Progenitor cell of endocrine pancreas (in vitro differentiated cells): Measurements from ENCODE around the gene WASF1. TPM values are rescaled to one million over a fixed set of nuclear protein-coding genes. Genes with fewer than 3 reads are reported as not detected.

Source experiments
- DNase-seq: peaks from one replicate; pipeline ENCODE4 v3.0.0; 2021; ENCODE audit warnings: low spot score; ENCODE audit not compliant: unreplicated experiment
- H3K27ac Mint-ChIP-seq: 2 replicates; pipeline ENCODE4 v1.8.0; 2021; ENCODE audit warnings: mild to moderate bottlenecking, moderate library complexity, mixed read lengths
- H3K27me3 Mint-ChIP-seq: 2 replicates; pipeline ENCODE4 v1.8.0; 2021; ENCODE audit warnings: mixed read lengths
- H3K36me3 Mint-ChIP-seq: 2 replicates; pipeline ENCODE4 v1.8.0; 2022; ENCODE audit warnings: mixed read lengths; ENCODE audit not compliant: insufficient read depth
- H3K4me1 Mint-ChIP-seq: 2 replicates; pipeline ENCODE4 v1.8.0; 2021; ENCODE audit warnings: low read depth, mixed read lengths
- H3K4me3 Mint-ChIP-seq: 2 replicates; pipeline ENCODE4 v1.8.0; 2021; ENCODE audit warnings: low read depth, mild to moderate bottlenecking, moderate library complexity, mixed read lengths
- H3K9me3 Mint-ChIP-seq: 2 replicates; pipeline ENCODE4 v1.8.0; 2021; ENCODE audit warnings: low read depth, mixed read lengths
- CTCF ChIP-seq: fragments of 200-600 bp; sonication (generic); IDR thresholded peaks from one replicate; pipeline ENCODE4 v1.5.0; 2021; ENCODE audit warnings: antibody characterized with exemption, mild to moderate bottlenecking; ENCODE audit not compliant: unreplicated experiment
- total RNA-seq: library from RNA; stranded (reverse); gene quantifications from 2 replicates; pipeline ENCODE4 v1.2.1, GENCODE V29; 2021

WASF1 gene
- total RNA-seq, 1 donor from 2014 or later, result 46.4 TPM

- Mint-ChIP-seq H3K27me3 (no peaks in the 10 kb centered on the region), H3K36me3 (peaks cover 24% of the 10 kb centered on the region), H3K27ac (no peak overlapping the region), H3K4me3 (no peak overlapping the region), H3K4me1 (no peaks in the 10 kb centered on the region), H3K9me3 (no peaks in the 10 kb centered on the region)
- DNase-seq, result no peak
- no peak for TF ChIP-seq CTCF
Observed at GRCh38 chr6:110214338-110214737, 34.9 kb upstream of the WASF1 start.

- TF ChIP-seq CTCF, result no peak
- Mint-ChIP-seq H3K4me1 (no peaks in the 10 kb centered on the region), H3K36me3 (peaks cover 26% of the 10 kb centered on the region), H3K27ac (no peak overlapping the region), H3K27me3 (no peaks in the 10 kb centered on the region), H3K4me3 (no peak overlapping the region), H3K9me3 (no peaks in the 10 kb centered on the region)
- DNase-seq, result no peak
Observed at GRCh38 chr6:110211753-110212152, 32.3 kb upstream of the WASF1 start.

- no peak for TF ChIP-seq CTCF
- DNase-seq, result no peak
- no peaks in the 10 kb centered on the region for H3K4me1 Mint-ChIP-seq
- H3K27me3 Mint-ChIP-seq, result no peaks in the 10 kb centered on the region
- H3K27ac Mint-ChIP-seq, result no peak overlapping the region
- peaks cover 13% of the 10 kb centered on the region for H3K36me3 Mint-ChIP-seq
- no peaks in the 10 kb centered on the region for H3K9me3 Mint-ChIP-seq
- H3K4me3 Mint-ChIP-seq, result no peak overlapping the region
Observed at GRCh38 chr6:110207652-110208051, 28.2 kb upstream of the WASF1 start.

GRCh38 chr6:110201151-110201884, 21.8 kb upstream of the WASF1 start:
- Mint-ChIP-seq H3K27ac (no peak overlapping the region), H3K4me3 (no peak overlapping the region), H3K36me3 (peaks cover 3% of the 10 kb centered on the region), H3K27me3 (no peaks in the 10 kb centered on the region), H3K9me3 (no peaks in the 10 kb centered on the region), H3K4me1 (peaks cover 10% of the 10 kb centered on the region)
- no peak for DNase-seq
- no peak for TF ChIP-seq CTCF

GRCh38 chr6:110198561-110198960, 19.1 kb upstream of the WASF1 start:
- Mint-ChIP-seq H3K9me3 (no peaks in the 10 kb centered on the region), H3K4me1 (peaks cover 10% of the 10 kb centered on the region), H3K27me3 (no peaks in the 10 kb centered on the region), H3K4me3 (no peak overlapping the region), H3K36me3 (peaks cover 5% of the 10 kb centered on the region), H3K27ac (no peak overlapping the region)
- no peak for DNase-seq
- no peak for TF ChIP-seq CTCF
